Astrocyte (in vitro differentiated cells and primary cell): Measurements from ENCODE around the gene CAPZB.

Source experiments
- CTCF ChIP-seq: IDR thresholded peaks from 2 replicates; pipeline ENCODE4 v1.5.1; 2011; ENCODE audit warnings: low read depth, mild to moderate bottlenecking, inconsistent platforms, low read length, moderate library complexity; ENCODE audit not compliant: insufficient read depth
- EZH2 ChIP-seq: IDR thresholded peaks from 2 replicates; pipeline ENCODE4 v1.6.1; 2012; ENCODE audit warnings: mild to moderate bottlenecking, low read length, inconsistent platforms; ENCODE audit not compliant: insufficient read depth

GRCh38 chr1:19350566-19350965 is 134.8 kb downstream of the CAPZB start:
- no peak for TF ChIP-seq CTCF
- TF ChIP-seq EZH2, result no peak
